Endothelial cell of umbilical vein (primary cell): ENCODE results near the gene LURAP1L. TPM values are rescaled to one million over a fixed set of nuclear protein-coding genes. Genes with fewer than 3 reads are reported as not detected.

ENCODE experiments used
- BruUV-seq: library from RNA; stranded (reverse); fragments of 400-500 nt; replicated peaks from 2 replicates; lab custom pipeline; 2021; lab: Mats Ljungman, UMichigan
- CTCF ChIA-PET: fragments of 300-600, 350-600 bp; sonication (Branson Sonifier 250); formaldehyde crosslinking; loops from one replicate; lab custom pipeline; 2021; ENCODE audit warnings: antibody characterized with exemption, inconsistent platforms; lab: Charles Lee
- POLR2A ChIA-PET: fragments of 300-600, 350-600 bp; sonication (Branson Sonifier 250); formaldehyde crosslinking; loops from one replicate; lab custom pipeline; 2021; ENCODE audit warnings: antibody characterized with exemption, inconsistent platforms; lab: Charles Lee
- DNase-seq: peaks from one replicate; pipeline ENCODE4 v3.0.0-alpha.2; 2011; ENCODE audit warnings: low read depth, low spot score
- FAIRE-seq: peaks from 2 replicates; lab custom pipeline; 2011; peaks lifted over from hg19 to GRCh38; lab: Jason Lieb, UNC
- H2AFZ ChIP-seq: 2 replicates; pipeline ENCODE4 v1.6.0; 2012; ENCODE audit warnings: low read depth, low read length, control low read depth, inconsistent platforms
- H3K27ac ChIP-seq: 2 replicates; pipeline ENCODE4 v1.5.1; 2011; ENCODE audit warnings: low read depth, mild to moderate bottlenecking, control low read depth, low read length, moderate library complexity; ENCODE audit not compliant: insufficient read depth
- H3K27me3 ChIP-seq, 2 experiments: 2 replicates each; pipeline versions ENCODE4 v1.6.0 to v1.6.1; 2011; ENCODE audit warnings: low read length in 2 of 2, mixed read lengths in 1 of 2; ENCODE audit not compliant: control insufficient read depth in 2 of 2, insufficient read depth in 2 of 2
- H3K36me3 ChIP-seq, 2 experiments: 2 replicates in 1 of 2; 3 replicates in 1 of 2; pipeline ENCODE4 v1.5.1; 2011; ENCODE audit warnings: low read length in 2 of 2, mild to moderate bottlenecking in 1 of 2, moderate library complexity in 1 of 2; ENCODE audit not compliant: control insufficient read depth in 2 of 2, insufficient read depth in 2 of 2; ENCODE audit errors: extremely low read depth in 1 of 2
- H3K4me1 ChIP-seq: 3 replicates; pipeline ENCODE4 v1.5.1; 2011; ENCODE audit warnings: mild to moderate bottlenecking, low read length; ENCODE audit not compliant: control insufficient read depth, insufficient read depth; ENCODE audit errors: extremely low read depth
- H3K4me2 ChIP-seq: 2 replicates; pipeline ENCODE4 v1.6.1; 2011; ENCODE audit warnings: low read length, control low read depth, mixed read lengths; ENCODE audit not compliant: insufficient read depth
- H3K4me3 ChIP-seq, 3 experiments: fragments of 200-600 bp in 1 of 3; sonication (generic), shearing (Covaris generic) in 1 of 3; replicated peaks in 1 of 3; 2 replicates each; pipeline ENCODE4 v1.5.1; 2011 to 2016; ENCODE audit warnings: control low read depth in 3 of 3, low read length in 3 of 3, mild to moderate bottlenecking in 2 of 3, inconsistent platforms in 1 of 3, low read depth in 1 of 3, moderate library complexity in 1 of 3; ENCODE audit not compliant: insufficient read depth in 1 of 3
- H3K79me2 ChIP-seq: 2 replicates; pipeline ENCODE4 v1.6.0; 2012; ENCODE audit warnings: low read length, inconsistent platforms; ENCODE audit not compliant: control insufficient read depth, insufficient read depth
- H3K9ac ChIP-seq: replicated peaks from 2 replicates; pipeline ENCODE3; 2011; ENCODE audit warnings: low read length, control low read depth; ENCODE audit not compliant: insufficient read depth; ENCODE audit errors: extremely low read depth
- H3K9me1 ChIP-seq: replicated peaks from 3 replicates; pipeline ENCODE4 v1.6.0; 2011; ENCODE audit warnings: mild to moderate bottlenecking, low read length; ENCODE audit not compliant: control insufficient read depth, insufficient read depth; ENCODE audit errors: extremely low read depth
- H3K9me3 ChIP-seq: replicated peaks from 2 replicates; pipeline ENCODE4 v1.5.1; 2012; ENCODE audit warnings: low read length, inconsistent platforms; ENCODE audit not compliant: control insufficient read depth, insufficient read depth
- H4K20me1 ChIP-seq: replicated peaks from 2 replicates; pipeline ENCODE3; 2011; ENCODE audit warnings: mild to moderate bottlenecking, low read length; ENCODE audit not compliant: control insufficient read depth, insufficient read depth; ENCODE audit errors: extremely low read depth
- EZH2 ChIP-seq: IDR thresholded peaks from 2 replicates; pipeline ENCODE4 v1.6.1; 2012; ENCODE audit warnings: borderline replicate concordance, low read depth, mild to moderate bottlenecking, moderate library complexity, low read length, inconsistent platforms; ENCODE audit not compliant: severe bottlenecking
- FOS ChIP-seq: IDR thresholded peaks from 2 replicates; pipeline ENCODE4 v1.6.1; 2011; ENCODE audit warnings: mild to moderate bottlenecking, low read length, moderate library complexity, borderline replicate concordance; ENCODE audit not compliant: insufficient read depth
- GATA2 ChIP-seq: IDR thresholded peaks from 2 replicates; pipeline ENCODE4 v1.7.0; 2011; ENCODE audit warnings: low read depth, mild to moderate bottlenecking, moderate library complexity, mixed read lengths, low read length; ENCODE audit not compliant: insufficient read length, insufficient read depth
- JUN ChIP-seq: IDR thresholded peaks from 2 replicates; pipeline ENCODE4 v1.6.1; 2011; ENCODE audit warnings: borderline replicate concordance, low read depth; ENCODE audit not compliant: insufficient read length, insufficient read depth
- MYC ChIP-seq: IDR thresholded peaks from one replicate; pipeline ENCODE4 v1.6.1; 2011; ENCODE audit warnings: mild to moderate bottlenecking, low read depth, low read length
- POLR2A ChIP-seq: IDR thresholded peaks from 2 replicates; pipeline ENCODE4 v1.6.1; 2012; ENCODE audit warnings: low read depth, mild to moderate bottlenecking, control low read depth, low read length
- POLR2AphosphoS5 ChIP-seq: IDR thresholded peaks from 2 replicates; pipeline ENCODE4 v1.6.1; 2012; ENCODE audit warnings: low read depth, mild to moderate bottlenecking, control low read depth, low read length, moderate library complexity; ENCODE audit not compliant: insufficient read depth
- dilution Hi-C: fragments of 300-500 bp; cut with MboI; formaldehyde crosslinking; loops from one replicate; pipeline ENCODE4 v1.15.0; 2019; ENCODE audit warnings: low sequenced_read_pairs; ENCODE audit not compliant: extremely low pct_ligation_motif_present
- intact Hi-C: fragments of 100-400 bp; cut with micrococcal nuclease; formaldehyde crosslinking; loops from one replicate; pipeline ENCODE4 v1.10.0; 2022
- polyA plus RNA-seq, 4 experiments: library from polyadenylated mRNA; depleted of rRNA in 3 of 4; stranded (reverse) in 3 of 4; unstranded in 1 of 4; fragments of >200 nt; gene quantifications; 2 replicates each; pipeline versions ENCODE4 v1.2.1 to v1.2.3, GENCODE V29; 2011 to 2012; ENCODE audit warnings: missing spikeins in 1 of 4
- total RNA-seq: library from RNA; stranded (reverse); gene quantifications from 2 replicates; pipeline ENCODE4 v1.2.3, GENCODE V29; 2021
- TF ChIP-seq, protein P1 (sequence below): IDR thresholded peaks from 2 replicates; pipeline ENCODE4 v1.6.1; 2011; ENCODE audit not compliant: insufficient read depth, insufficient read length
- TF ChIP-seq, protein P2 (sequence below), 2 donors: IDR thresholded peaks; 1 replicate in 1 of 2; 2 replicates in 1 of 2; pipeline ENCODE4 v1.5.1; 2011; ENCODE audit warnings: low read length in 2 of 2, mild to moderate bottlenecking in 2 of 2, moderate library complexity in 2 of 2, control low read depth in 1 of 2, inconsistent platforms in 1 of 2, low read depth in 1 of 2; ENCODE audit not compliant: insufficient read depth in 1 of 2; ENCODE audit errors: extremely low read depth in 1 of 2

LURAP1L gene
- total and polyA plus RNA-seq, 2 donors (not counting 3 experiments of a cell fraction or from before 2014, with no cell fraction given): 1.5 to 3.3 TPM

DNA sequence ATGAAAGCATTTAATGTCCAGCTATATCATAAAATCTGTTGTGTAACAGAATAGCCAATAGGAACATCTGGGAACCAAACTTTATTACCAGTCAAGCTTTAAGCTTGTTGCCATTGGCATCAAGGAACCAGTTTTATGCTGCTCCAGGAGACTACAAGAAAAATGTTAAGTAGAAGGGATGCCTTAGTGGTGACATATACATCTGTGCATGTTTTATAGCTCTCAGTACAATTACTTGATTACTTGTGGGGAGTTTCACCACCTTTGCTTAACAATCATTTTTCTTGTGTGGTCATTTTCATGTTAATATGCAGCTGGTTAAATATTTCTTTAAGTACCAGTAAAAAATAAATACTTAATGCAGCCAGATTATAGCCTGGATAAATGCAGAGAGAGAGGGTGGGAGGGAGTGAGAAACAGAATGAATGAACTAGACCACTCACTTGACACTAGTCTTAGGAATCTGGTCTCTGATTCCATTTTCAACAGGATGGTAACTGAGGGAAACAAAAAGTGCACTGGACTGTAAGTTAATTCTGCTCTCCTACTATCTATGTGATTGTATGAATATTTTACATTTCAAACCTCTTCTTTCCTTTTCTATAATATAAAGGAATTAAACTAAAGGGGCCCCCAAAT lies 35.7 kb upstream of the LURAP1L start:
- Histone ChIP-seq H3K36me3 (no peaks in the 10 kb centered on the region), H2AFZ (no peak overlapping the region), H3K9ac (no peak overlapping the region), H3K9me3 (no peaks in the 10 kb centered on the region), H3K4me1 (no peaks in the 10 kb centered on the region), H3K9me1 (no peaks in the 10 kb centered on the region), H4K20me1 (no peaks in the 10 kb centered on the region), H3K4me2 (no peak overlapping the region), H3K27me3 (no peaks in the 10 kb centered on the region), H3K79me2 (no peaks in the 10 kb centered on the region), H3K4me3 (no peak overlapping the region), H3K27ac (no peak overlapping the region)
- dilution Hi-C loops (no loop called here), intact Hi-C loops (no loop called here)
- BruUV-seq: no TSS peak
- no peak for TF ChIP-seq JUN
- TF ChIP-seq EZH2: no peak
- no peak for TF ChIP-seq POLR2AphosphoS5
- TF ChIP-seq, protein P1, sequence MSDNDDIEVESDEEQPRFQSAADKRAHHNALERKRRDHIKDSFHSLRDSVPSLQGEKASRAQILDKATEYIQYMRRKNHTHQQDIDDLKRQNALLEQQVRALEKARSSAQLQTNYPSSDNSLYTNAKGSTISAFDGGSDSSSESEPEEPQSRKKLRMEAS: no peak
- no peak for TF ChIP-seq FOS
- no peak for TF ChIP-seq MYC
- TF ChIP-seq, protein P2, sequence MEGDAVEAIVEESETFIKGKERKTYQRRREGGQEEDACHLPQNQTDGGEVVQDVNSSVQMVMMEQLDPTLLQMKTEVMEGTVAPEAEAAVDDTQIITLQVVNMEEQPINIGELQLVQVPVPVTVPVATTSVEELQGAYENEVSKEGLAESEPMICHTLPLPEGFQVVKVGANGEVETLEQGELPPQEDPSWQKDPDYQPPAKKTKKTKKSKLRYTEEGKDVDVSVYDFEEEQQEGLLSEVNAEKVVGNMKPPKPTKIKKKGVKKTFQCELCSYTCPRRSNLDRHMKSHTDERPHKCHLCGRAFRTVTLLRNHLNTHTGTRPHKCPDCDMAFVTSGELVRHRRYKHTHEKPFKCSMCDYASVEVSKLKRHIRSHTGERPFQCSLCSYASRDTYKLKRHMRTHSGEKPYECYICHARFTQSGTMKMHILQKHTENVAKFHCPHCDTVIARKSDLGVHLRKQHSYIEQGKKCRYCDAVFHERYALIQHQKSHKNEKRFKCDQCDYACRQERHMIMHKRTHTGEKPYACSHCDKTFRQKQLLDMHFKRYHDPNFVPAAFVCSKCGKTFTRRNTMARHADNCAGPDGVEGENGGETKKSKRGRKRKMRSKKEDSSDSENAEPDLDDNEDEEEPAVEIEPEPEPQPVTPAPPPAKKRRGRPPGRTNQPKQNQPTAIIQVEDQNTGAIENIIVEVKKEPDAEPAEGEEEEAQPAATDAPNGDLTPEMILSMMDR (IDR thresholded peaks at IDR 0.05; ENCODE audit: extremely low read depth in 1 of 2, insufficient read depth in 1 of 2, low read depth in 1 of 2, low read length in 2 of 2): no peak
- no peak for TF ChIP-seq GATA2
- no peak for TF ChIP-seq POLR2A
- FAIRE-seq: no peak
- DNase-seq: no peak
- CTCF ChIA-PET: interaction anchor here (0.7 to 1.9 kb wide), 3 partner anchors 9 to 146 kb away, joined by 3 to 7 read pairs (median 3); no protein-coding TSS in a partner anchor
- POLR2A ChIA-PET: no interaction called here
